RWPE2 (cell line): ENCODE data around the gene ZKSCAN4.

Experiments used
- ATAC-seq: fragments of 200-7000 bp; cut with Tn5 transposase; 3 replicates; pipeline ENCODE4 v1.9.1; 2021; ENCODE audit warnings: low read depth
- DNase-seq: peaks from one replicate; pipeline ENCODE4 v3.0.0-alpha.2; 2020; ENCODE audit warnings: low spot score
- H3K27ac ChIP-seq: fragments of 450-650 bp; 2 replicates; pipeline ENCODE4 v1.5.1; 2017; ENCODE audit warnings: mild to moderate bottlenecking; ENCODE audit not compliant: poor library complexity, severe bottlenecking
- H3K27me3 ChIP-seq: fragments of 250-450 bp; sonication (Bioruptor Pico); 2 replicates; pipeline ENCODE4 v1.5.1; 2021; ENCODE audit warnings: mild to moderate bottlenecking, moderate library complexity; ENCODE audit not compliant: insufficient read depth, poor library complexity, severe bottlenecking
- H3K36me3 ChIP-seq: fragments of 250-450 bp; sonication (Bioruptor Pico); 2 replicates; pipeline ENCODE4 v1.5.1; 2020; ENCODE audit warnings: low read depth, mild to moderate bottlenecking, moderate library complexity
- H3K4me1 ChIP-seq: fragments of 250-450 bp; sonication (Bioruptor Pico); 2 replicates; pipeline ENCODE4 v1.5.1; 2021; ENCODE audit warnings: mild to moderate bottlenecking, moderate library complexity; ENCODE audit not compliant: insufficient read depth, poor library complexity, severe bottlenecking
- H3K4me3 ChIP-seq: fragments of 250-450 bp; sonication (Bioruptor Pico); 2 replicates; pipeline ENCODE4 v1.5.1; 2021; ENCODE audit warnings: mild to moderate bottlenecking, moderate library complexity; ENCODE audit not compliant: severe bottlenecking
- H3K9me3 ChIP-seq: fragments of 250-450 bp; sonication (Bioruptor Pico); 2 replicates; pipeline ENCODE4 v1.5.1; 2021; ENCODE audit warnings: mild to moderate bottlenecking, moderate library complexity; ENCODE audit not compliant: severe bottlenecking
- CTCF ChIP-seq: fragments of 450-650 bp; IDR thresholded peaks from one replicate; pipeline ENCODE4 v1.5.1; 2017; ENCODE audit warnings: mild to moderate bottlenecking, moderate library complexity; ENCODE audit not compliant: poor library complexity, severe bottlenecking

Gene ZKSCAN4

GRCh38 chr6:28207510-28208110 is 44.5 kb downstream of the ZKSCAN4 start:
- H3K36me3 ChIP-seq = no peaks in the 10 kb centered on the region
- no peaks in the 10 kb centered on the region for H3K9me3 ChIP-seq
- peak; percentile 66 for ATAC-seq
- DNase-seq = no peak
- no peak for TF ChIP-seq CTCF
- no peaks in the 10 kb centered on the region for H3K27me3 ChIP-seq
- peaks cover 5% of the 10 kb centered on the region for H3K4me1 ChIP-seq
- H3K4me3 ChIP-seq = peak overlapping the region; percentile 32
- H3K27ac ChIP-seq = no peak overlapping the region

GRCh38 chr6:28206928-28207509 is 45.0 kb downstream of the ZKSCAN4 start:
- Histone ChIP-seq H3K4me1 (peaks cover 5% of the 10 kb centered on the region), H3K4me3 (peak overlapping the region; percentile 32), H3K9me3 (no peaks in the 10 kb centered on the region), H3K27ac (no peak overlapping the region), H3K27me3 (no peaks in the 10 kb centered on the region), H3K36me3 (no peaks in the 10 kb centered on the region)
- ATAC-seq = no peak; the same call in 2 of the 3 replicates
- no peak for DNase-seq
- TF ChIP-seq CTCF = no peak

DNA sequence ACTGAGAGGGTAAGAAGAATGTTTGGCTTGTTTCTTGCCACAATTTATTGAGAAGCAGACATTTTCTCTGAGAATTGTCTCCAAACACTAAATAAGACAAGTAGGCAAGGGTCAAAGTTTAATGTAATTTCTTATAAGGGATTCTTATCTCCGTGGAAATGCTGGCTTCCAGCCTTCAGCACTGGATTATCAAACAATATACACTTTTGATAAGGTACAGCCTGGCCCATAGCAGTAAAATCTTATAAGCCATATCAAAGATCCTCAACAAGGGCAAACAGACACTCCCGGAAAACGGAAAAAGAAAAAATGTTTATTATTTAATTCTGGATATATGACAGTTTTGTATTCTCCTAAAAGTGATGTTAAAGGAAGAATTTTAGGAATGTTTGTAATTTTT is 45.5 kb downstream of the ZKSCAN4 start:
- DNase-seq (no peak), ATAC-seq (no peak)
- Histone ChIP-seq H3K36me3 (no peaks in the 10 kb centered on the region), H3K27me3 (no peaks in the 10 kb centered on the region), H3K9me3 (no peaks in the 10 kb centered on the region), H3K27ac (no peak overlapping the region), H3K4me1 (peaks cover 5% of the 10 kb centered on the region), H3K4me3 (no peak overlapping the region)
- TF ChIP-seq CTCF = no peak

DNA sequence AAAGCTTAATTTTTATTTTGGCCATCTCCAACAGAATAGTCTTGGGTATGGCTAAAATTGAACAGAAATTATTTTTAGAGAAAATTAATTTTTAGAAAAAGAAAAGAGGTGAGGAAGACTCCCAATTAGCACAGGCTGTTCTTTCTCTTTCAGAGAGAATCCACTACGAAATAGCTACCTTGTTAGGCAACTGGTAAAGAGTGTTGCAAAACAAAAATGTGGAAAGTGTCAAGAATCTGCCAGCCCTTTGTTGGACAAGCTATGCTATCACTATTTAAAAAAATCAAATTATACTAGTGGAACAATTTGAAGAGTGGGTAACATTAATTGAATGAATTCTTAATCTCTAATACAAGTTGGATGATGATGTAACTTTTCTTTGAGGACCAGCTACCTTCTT is 46.2 kb downstream of the ZKSCAN4 start:
- Histone ChIP-seq H3K27me3 (no peaks in the 10 kb centered on the region), H3K9me3 (no peaks in the 10 kb centered on the region), H3K36me3 (no peaks in the 10 kb centered on the region), H3K4me3 (no peak overlapping the region), H3K4me1 (peaks cover 5% of the 10 kb centered on the region), H3K27ac (no peak overlapping the region)
- no peak for DNase-seq
- TF ChIP-seq CTCF = no peak
- no peak for ATAC-seq

DNA sequence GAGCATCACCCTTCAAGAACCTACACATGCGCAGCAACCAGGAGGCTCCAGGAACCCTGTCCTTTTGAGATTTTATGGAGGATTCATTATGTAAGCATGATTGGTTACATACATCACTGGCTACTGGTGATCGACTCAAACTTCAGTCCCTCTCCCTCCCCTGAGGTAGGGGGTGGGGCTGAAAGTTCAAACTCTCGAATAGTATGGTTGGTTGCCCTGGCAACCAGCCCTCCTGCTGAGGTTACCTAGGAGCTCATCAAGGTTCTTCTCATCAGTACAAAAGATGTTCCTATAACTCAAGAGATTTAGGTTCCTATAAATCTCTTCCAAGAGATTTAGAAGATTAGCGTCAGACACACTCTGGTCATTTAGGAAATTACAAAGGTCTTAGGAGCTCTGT is 48.9 kb downstream of the ZKSCAN4 start:
- Histone ChIP-seq H3K27ac (no peak overlapping the region), H3K36me3 (no peaks in the 10 kb centered on the region), H3K4me3 (no peak overlapping the region), H3K4me1 (no peaks in the 10 kb centered on the region), H3K9me3 (no peaks in the 10 kb centered on the region), H3K27me3 (no peaks in the 10 kb centered on the region)
- no peak for ATAC-seq
- no peak for DNase-seq
- no peak for TF ChIP-seq CTCF
